HFFc6 (cell line): ENCODE data around the gene TGIF1. TPM values are rescaled to one million over a fixed set of nuclear protein-coding genes. Genes with fewer than 3 reads are reported as not detected.
A peak's percentile ranks its signal among the peaks of the same experiment; 100 is the strongest.

Source experiments
- DNase-seq: peaks from one replicate; pipeline ENCODE4 v3.0.0-alpha.2; 2018
- H3K27ac Mint-ChIP-seq: 2 replicates; pipeline ENCODE4 v1.8.0; 2020; ENCODE audit warnings: mild to moderate bottlenecking, mixed read lengths
- H3K27me3 Mint-ChIP-seq: 2 replicates; pipeline ENCODE4 v1.8.0; 2021; ENCODE audit warnings: mild to moderate bottlenecking, moderate library complexity, mixed read lengths; ENCODE audit not compliant: insufficient read depth
- H3K36me3 Mint-ChIP-seq: 2 replicates; pipeline ENCODE4 v1.8.0; 2021; ENCODE audit warnings: low read depth, mixed read lengths
- H3K4me1 Mint-ChIP-seq: 2 replicates; pipeline ENCODE4 v1.8.0; 2020; ENCODE audit warnings: low read depth, mixed read lengths
- H3K4me3 Mint-ChIP-seq: 2 replicates; pipeline ENCODE4 v1.8.0; 2020; ENCODE audit warnings: mild to moderate bottlenecking, moderate library complexity, mixed read lengths
- H3K9me3 Mint-ChIP-seq: 2 replicates; pipeline ENCODE4 v1.8.0; 2020; ENCODE audit warnings: mild to moderate bottlenecking, mixed read lengths
- long read RNA-seq: library from polyadenylated mRNA; unstranded; transcript quantifications from one replicate; pipeline ENCODE4 v2.0.0, GENCODE V29; 2019
- total RNA-seq, 6 experiments: library from RNA; stranded (reverse); fragmentation: NEBNext Ultra II Directional; extraction: Animal tissue kit (Norgen Biotek cat#: 25700); gene quantifications; 2 replicates in 1 of 6; 3 replicates in 5 of 6; pipeline ENCODE4 v1.2.3, GENCODE V29; 2021
- TF ChIP-seq, protein P1 (sequence below): fragments of 200-600 bp; sonication (generic); IDR thresholded peaks from 2 replicates; pipeline ENCODE4 v1.5.0; 2021; ENCODE audit warnings: antibody characterized with exemption, mild to moderate bottlenecking

TGIF1 gene
- 10 to 100 TPM; 41.3 to 59.9 (median 55.8) TPM for total RNA-seq
- long read RNA-seq, transcript TGIF1-201 (3 exons, 1,980 nt) = minor isoform, 6 of 38 reads
- long read RNA-seq, transcript TGIF1-202 (3 exons, 2,076 nt) = major isoform, 22 of 38 reads
- long read RNA-seq, partial matches to known transcripts = 0 of 38 reads
- long read RNA-seq, other reads (novel, unspliced or antisense) = 6 of 38 reads

DNA sequence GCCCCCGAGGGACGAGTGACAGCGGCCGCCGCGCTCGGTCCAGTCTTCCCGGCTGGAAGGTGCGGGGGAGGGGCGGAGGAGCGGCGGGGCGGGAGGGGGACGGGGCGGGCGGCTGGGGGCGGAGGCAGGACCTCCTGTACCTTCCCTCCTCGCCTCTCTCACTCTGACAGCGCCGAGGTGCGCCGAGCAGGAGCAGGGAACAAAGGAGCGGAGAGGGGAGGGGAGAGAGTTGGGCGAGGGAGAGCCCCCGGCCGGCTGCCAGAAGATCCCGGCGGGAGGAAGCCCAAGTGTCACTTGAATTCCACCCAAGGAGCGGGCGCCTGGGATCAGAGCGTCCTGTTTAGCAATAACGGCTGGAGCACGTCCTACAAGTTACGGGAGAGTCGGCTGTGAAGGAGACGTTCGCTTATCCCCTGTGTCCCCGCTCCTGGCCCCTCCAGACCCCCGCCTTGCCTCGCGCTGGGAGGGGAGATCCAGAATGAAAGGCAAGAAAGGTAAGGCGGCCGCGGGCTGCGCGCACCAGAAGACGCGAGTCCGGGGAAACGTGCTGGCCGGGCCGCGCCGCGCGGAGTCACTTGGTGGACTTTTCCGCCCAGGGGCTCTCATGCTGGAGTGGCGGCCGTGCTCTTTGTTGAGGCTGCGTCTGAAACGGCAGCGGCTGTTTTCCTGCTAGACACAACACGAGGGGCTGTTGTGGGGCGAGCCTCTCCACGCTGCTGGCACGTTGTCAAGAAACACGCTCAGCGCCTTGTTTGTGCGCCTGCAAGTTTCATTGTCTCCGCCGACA, at the start of gene TGIF1:
TGIF1 (plus strand) TSS at position 161 of the 787 bp plus-strand sequence; CDS start at position 479, 318 bp downstream.
- peak within 1 kb of the TSS; percentile 94 for H3K4me3 Mint-ChIP-seq
- H3K9me3 Mint-ChIP-seq = no peaks in the 10 kb centered on the region
- peaks cover 14% of the 10 kb centered on the region; the same call in 1 of the 2 replicates for H3K36me3 Mint-ChIP-seq
- H3K27ac Mint-ChIP-seq = peak within 1 kb of the TSS; percentile 99
- peak; percentile 73 for DNase-seq
- H3K27me3 Mint-ChIP-seq = peaks cover 28% of the 10 kb centered on the region
- TF ChIP-seq, protein P1, sequence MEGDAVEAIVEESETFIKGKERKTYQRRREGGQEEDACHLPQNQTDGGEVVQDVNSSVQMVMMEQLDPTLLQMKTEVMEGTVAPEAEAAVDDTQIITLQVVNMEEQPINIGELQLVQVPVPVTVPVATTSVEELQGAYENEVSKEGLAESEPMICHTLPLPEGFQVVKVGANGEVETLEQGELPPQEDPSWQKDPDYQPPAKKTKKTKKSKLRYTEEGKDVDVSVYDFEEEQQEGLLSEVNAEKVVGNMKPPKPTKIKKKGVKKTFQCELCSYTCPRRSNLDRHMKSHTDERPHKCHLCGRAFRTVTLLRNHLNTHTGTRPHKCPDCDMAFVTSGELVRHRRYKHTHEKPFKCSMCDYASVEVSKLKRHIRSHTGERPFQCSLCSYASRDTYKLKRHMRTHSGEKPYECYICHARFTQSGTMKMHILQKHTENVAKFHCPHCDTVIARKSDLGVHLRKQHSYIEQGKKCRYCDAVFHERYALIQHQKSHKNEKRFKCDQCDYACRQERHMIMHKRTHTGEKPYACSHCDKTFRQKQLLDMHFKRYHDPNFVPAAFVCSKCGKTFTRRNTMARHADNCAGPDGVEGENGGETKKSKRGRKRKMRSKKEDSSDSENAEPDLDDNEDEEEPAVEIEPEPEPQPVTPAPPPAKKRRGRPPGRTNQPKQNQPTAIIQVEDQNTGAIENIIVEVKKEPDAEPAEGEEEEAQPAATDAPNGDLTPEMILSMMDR = no peak
- H3K4me1 Mint-ChIP-seq = peaks cover 43% of the 10 kb centered on the region

DNA sequence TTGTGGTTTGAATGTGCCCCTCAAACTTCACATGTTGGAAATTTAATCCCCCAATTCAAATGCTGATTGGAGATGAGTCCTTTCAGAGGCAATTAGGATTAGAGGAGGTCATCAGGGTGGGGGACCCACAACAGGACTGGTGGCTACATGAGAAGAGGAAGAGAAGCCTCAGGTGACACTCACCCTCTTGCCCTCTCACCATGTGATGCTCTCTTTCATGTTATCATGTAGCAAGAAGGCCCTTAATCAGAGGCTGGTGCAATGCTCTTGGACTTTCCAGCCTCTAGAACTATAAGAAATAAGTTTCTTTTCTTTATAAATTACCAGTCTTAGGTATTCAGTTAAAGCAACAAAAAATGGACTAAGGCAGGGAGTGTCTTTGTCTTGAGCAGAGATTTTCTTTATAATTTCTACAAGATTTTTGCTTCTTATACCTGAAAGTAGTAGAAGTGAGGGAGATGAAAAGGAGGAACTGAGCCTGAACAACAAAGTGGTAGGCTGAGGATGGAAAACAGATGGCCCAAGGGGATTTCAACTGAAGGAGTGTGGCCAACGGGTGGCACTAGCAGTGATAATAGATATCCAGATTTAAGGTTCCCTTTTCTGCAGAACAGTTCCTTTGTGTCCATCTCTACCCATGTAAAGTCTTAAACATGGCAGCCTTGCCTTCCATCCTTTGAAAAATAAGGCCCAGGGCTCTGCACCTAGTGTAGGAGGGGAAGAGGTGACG, 49.2 kb upstream of the TGIF1 start:
- DNase-seq = no peak
- H3K27me3 Mint-ChIP-seq = peaks cover 26% of the 10 kb centered on the region
- TF ChIP-seq, protein P1 = no peak
- H3K36me3 Mint-ChIP-seq = no peaks in the 10 kb centered on the region
- H3K27ac Mint-ChIP-seq = no peak overlapping the region
- H3K4me1 Mint-ChIP-seq = no peaks in the 10 kb centered on the region
- H3K4me3 Mint-ChIP-seq = no peak overlapping the region
- no peaks in the 10 kb centered on the region for H3K9me3 Mint-ChIP-seq

DNA sequence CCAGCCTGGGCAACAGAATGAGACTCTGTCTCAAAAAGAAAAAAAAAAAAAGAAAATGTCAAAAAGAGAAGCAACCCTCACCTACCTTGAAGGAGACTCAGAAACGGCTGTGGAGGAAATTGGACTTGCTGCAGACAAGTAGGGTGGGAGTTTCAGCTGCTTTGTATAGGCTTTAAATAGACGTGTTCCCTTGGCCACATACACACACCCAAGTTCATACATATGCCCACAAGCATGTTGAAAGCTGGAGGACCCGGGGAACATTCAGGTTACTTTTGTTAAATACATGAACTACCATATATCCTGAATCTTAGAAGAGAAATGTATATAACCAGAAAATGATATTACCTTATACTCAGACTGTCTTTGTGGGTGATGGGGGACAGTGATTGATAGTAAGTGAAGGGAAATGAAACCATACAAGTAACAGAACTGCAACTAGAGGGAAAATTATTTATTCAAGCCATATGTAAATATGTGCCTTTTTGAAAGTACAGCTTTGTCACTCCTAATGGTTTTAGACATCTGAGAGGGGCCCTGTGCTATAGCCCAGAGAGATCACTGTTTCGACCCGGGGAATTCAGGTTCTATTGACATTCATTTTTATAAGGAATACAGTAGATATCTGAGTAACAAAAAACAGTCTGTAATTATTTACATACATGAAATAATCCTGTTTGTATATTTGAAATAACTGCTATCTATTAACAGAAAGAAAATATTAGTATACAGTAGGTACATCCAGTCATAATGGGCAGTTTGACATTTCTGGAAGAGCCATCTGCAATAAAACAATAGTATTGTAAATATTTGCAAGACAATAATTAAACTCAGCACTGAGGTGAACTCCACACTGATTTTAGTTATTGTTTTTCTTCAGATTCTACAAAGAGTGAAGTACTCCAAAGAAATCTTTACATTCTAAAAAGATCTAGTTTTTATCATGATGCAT, 48.0 kb upstream of the TGIF1 start:
- H3K36me3 Mint-ChIP-seq = no peaks in the 10 kb centered on the region
- no peak for DNase-seq
- peaks cover 25% of the 10 kb centered on the region for H3K27me3 Mint-ChIP-seq
- H3K27ac Mint-ChIP-seq = no peak overlapping the region
- H3K9me3 Mint-ChIP-seq = no peaks in the 10 kb centered on the region
- TF ChIP-seq, protein P1 = no peak
- no peaks in the 10 kb centered on the region for H3K4me1 Mint-ChIP-seq
- H3K4me3 Mint-ChIP-seq = no peak overlapping the region

DNA sequence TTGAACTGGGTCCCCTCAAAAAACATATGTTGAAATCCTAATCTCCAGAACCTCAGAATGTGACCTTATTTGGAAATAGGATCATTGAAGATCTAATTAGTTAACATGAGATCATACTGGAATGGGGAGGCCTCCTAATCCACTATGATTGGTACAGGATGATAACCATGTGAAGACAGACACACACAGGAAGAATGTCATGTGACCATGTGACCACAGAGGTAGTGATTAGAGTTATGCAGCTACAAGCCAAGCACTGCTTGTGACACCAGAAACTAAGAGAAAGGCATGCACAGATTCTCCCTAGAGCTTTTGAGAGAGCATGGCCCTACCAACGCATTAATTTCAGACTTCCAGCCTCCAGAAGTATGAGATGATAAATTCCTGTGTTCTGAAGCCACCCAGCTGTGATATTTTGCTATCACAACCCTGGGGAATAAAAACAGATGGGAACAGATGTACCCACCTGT, 47.0 kb upstream of the TGIF1 start:
- Mint-ChIP-seq H3K9me3 (no peaks in the 10 kb centered on the region), H3K4me3 (no peak overlapping the region), H3K27me3 (peaks cover 28% of the 10 kb centered on the region), H3K36me3 (no peaks in the 10 kb centered on the region), H3K27ac (no peak overlapping the region), H3K4me1 (no peaks in the 10 kb centered on the region)
- no peak for DNase-seq
- TF ChIP-seq, protein P1 = no peak

DNA sequence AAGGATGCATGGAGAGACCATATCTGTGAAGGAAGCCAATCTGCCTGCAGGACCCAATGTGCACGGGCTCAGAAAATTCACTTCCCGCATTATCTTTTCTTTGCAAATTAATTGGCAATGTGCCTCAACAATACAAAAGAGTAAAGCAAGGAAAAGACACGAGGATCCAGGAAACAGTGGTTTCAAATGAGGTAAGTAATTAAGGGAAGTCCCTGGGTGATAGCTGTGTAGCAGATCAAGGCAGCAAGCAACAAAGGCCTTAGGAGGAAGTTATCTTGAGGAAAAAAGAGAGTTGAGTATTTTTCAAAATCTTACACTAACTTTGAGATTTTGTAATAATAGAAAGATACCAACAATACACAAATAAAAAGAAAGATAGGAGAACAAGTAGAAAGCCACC, 44.3 kb upstream of the TGIF1 start:
- no peaks in the 10 kb centered on the region for H3K9me3 Mint-ChIP-seq
- TF ChIP-seq, protein P1 = no peak
- H3K36me3 Mint-ChIP-seq = no peaks in the 10 kb centered on the region
- H3K27ac Mint-ChIP-seq = no peak overlapping the region
- H3K4me3 Mint-ChIP-seq = no peak overlapping the region
- peaks cover 5% of the 10 kb centered on the region; the same call in 1 of the 2 replicates for H3K4me1 Mint-ChIP-seq
- DNase-seq = no peak
- peaks cover 30% of the 10 kb centered on the region for H3K27me3 Mint-ChIP-seq
